Left ventricle myocardium inferior (tissue), 1 donor: ENCODE results near the gene PCNX1. TPM values are rescaled to one million over a fixed set of nuclear protein-coding genes. Genes with fewer than 3 reads are reported as not detected.

ENCODE experiments used
- DNase-seq: peaks from one replicate; pipeline ENCODE4 v3.0.0-alpha.2; 2020
- H3K27ac ChIP-seq: fragments of 200-600 bp; replicated peaks from 2 replicates; pipeline ENCODE4 v1.8.0; 2021
- H3K27me3 ChIP-seq: fragments of 200-600 bp; 2 replicates; pipeline ENCODE4 v1.8.0; 2021; ENCODE audit warnings: low read depth
- H3K36me3 ChIP-seq: fragments of 200-600 bp; 2 replicates; pipeline ENCODE4 v1.8.0; 2021
- H3K4me1 ChIP-seq: fragments of 200-600 bp; 2 replicates; pipeline ENCODE4 v1.8.0; 2021
- H3K4me3 ChIP-seq: fragments of 200-600 bp; 2 replicates; pipeline ENCODE4 v1.8.0; 2021; ENCODE audit warnings: mild to moderate bottlenecking, moderate library complexity
- H3K9me3 ChIP-seq: fragments of 200-600 bp; replicated peaks from 2 replicates; pipeline ENCODE4 v1.8.0; 2021
- intact Hi-C: fragments of 100-400 bp; cut with micrococcal nuclease; formaldehyde crosslinking; loops from one replicate; pipeline ENCODE4 v1.11.0; 2022
- total RNA-seq: library from RNA; stranded (reverse); fragmentation: NEBNext Ultra II Directional; extraction: Animal tissue kit (Norgen Biotek cat#: 25700); gene quantifications from one replicate; pipeline ENCODE4 v1.2.1, GENCODE V29; 2021
- TF ChIP-seq, protein P1 (sequence below): fragments of 200-600 bp; IDR thresholded peaks from 2 replicates; pipeline ENCODE4 v1.8.0; 2021; ENCODE audit warnings: antibody characterized with exemption, mild to moderate bottlenecking, borderline replicate concordance
- donor health status: DM: no; HTN: yes; CAD: no; lungs with severe emphysema.

The PCNX1 gene
- total RNA-seq, 1 donor from 2014 or later = 35.2 TPM

DNA sequence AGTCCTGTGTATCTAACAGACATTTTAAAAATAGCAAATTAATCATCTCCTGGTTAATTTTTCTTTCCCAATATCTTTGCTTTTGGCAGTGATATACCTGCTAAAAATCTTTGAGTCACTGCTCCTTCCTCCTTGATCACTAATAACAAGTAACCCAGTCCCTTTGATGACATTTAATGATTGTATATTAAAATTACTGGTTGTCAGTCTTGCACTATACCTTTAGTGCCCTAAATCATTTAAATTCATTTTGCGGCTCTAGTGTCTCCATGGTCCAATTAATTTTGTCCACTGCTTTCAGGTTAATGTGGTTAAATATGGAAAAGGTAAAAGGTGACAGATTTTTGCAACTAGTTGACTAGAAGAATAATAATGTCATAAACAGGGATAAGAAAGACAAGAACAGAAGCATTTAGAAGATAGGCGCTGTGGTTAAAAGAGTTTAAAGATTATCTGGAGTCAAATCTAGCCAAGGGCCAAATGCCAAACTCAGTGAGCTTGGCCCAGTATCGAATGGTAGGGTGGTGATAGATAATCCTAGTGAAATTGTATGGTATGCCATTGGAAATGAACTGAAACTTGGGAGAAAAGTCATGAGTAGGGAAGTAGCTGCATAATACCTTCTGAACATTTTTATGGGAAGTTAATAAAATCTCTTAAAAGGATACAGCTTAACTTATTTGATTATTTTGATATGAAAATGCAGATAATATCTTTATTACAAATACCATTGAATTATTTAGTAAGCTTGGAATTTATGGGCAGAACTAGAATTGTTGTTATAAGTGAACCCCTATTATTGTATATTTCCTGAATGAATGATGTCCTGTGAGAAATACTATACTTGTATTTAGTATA, 115.0 kb downstream of the PCNX1 start:
- TF ChIP-seq, protein P1, sequence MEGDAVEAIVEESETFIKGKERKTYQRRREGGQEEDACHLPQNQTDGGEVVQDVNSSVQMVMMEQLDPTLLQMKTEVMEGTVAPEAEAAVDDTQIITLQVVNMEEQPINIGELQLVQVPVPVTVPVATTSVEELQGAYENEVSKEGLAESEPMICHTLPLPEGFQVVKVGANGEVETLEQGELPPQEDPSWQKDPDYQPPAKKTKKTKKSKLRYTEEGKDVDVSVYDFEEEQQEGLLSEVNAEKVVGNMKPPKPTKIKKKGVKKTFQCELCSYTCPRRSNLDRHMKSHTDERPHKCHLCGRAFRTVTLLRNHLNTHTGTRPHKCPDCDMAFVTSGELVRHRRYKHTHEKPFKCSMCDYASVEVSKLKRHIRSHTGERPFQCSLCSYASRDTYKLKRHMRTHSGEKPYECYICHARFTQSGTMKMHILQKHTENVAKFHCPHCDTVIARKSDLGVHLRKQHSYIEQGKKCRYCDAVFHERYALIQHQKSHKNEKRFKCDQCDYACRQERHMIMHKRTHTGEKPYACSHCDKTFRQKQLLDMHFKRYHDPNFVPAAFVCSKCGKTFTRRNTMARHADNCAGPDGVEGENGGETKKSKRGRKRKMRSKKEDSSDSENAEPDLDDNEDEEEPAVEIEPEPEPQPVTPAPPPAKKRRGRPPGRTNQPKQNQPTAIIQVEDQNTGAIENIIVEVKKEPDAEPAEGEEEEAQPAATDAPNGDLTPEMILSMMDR = no peak
- Histone ChIP-seq H3K36me3 (peaks cover 57% of the 10 kb centered on the region), H3K4me3 (no peak overlapping the region), H3K27ac (no peak overlapping the region), H3K27me3 (no peaks in the 10 kb centered on the region), H3K9me3 (peaks cover 13% of the 10 kb centered on the region), H3K4me1 (no peaks in the 10 kb centered on the region)
- intact Hi-C loops = no loop called here
- DNase-seq = no peak

GRCh38 chr14:71022939-71023338, 115.7 kb downstream of the PCNX1 start:
- Histone ChIP-seq H3K9me3 (peaks cover 13% of the 10 kb centered on the region), H3K27me3 (no peaks in the 10 kb centered on the region), H3K4me1 (no peaks in the 10 kb centered on the region), H3K36me3 (peaks cover 64% of the 10 kb centered on the region), H3K27ac (no peak overlapping the region), H3K4me3 (no peak overlapping the region)
- intact Hi-C loops = no loop called here
- no peak for DNase-seq
- TF ChIP-seq, protein P1 = no peak

DNA sequence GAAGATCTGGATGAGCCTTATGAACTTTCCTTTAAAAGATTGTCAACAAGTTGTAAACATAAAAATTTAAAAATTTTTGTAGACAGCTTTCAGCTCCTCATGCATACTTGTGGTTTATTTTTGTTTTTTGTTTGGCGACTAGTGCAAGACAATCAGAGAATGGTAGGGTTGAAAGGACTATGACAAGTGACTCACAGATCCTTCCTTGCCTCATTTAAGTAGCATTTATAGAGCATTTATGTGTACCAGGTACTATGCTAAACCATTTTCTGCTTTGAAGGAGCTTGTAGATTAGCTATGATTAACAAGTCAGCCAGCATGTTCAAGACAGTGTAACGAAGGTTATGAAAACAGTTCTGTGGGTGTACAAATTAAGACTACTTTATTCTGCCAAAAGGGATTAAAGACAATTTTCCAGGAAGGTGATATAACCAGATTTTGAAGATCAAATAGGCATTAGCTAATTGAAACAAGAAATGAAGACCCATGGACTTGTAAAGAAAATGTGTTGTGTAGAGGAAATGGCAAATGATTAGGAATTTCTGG, 122.0 kb downstream of the PCNX1 start:
- H3K27ac ChIP-seq = no peak overlapping the region
- intact Hi-C loops = no loop called here

GRCh38 chr14:71031000-71031399, 123.7 kb downstream of the PCNX1 start:
- TF ChIP-seq, protein P1 = no peak
- Histone ChIP-seq H3K36me3 (peaks cover 90% of the 10 kb centered on the region), H3K27me3 (no peaks in the 10 kb centered on the region), H3K4me1 (no peaks in the 10 kb centered on the region), H3K27ac (no peak overlapping the region), H3K4me3 (no peak overlapping the region), H3K9me3 (no peaks in the 10 kb centered on the region)
- no peak for DNase-seq
- intact Hi-C loops = no loop called here

More for the DNA sequence above, 122.0 kb downstream of the PCNX1 start:
- Histone ChIP-seq H3K9me3 (no peaks in the 10 kb centered on the region), H3K36me3 (peaks cover 90% of the 10 kb centered on the region), H3K4me3 (no peak overlapping the region), H3K27me3 (no peaks in the 10 kb centered on the region), H3K4me1 (no peaks in the 10 kb centered on the region)
- TF ChIP-seq, protein P1 = no peak
- DNase-seq = no peak

- H3K9me3 ChIP-seq = peaks cover 24% of the 10 kb centered on the region
- H3K27ac ChIP-seq = no peak overlapping the region
- TF ChIP-seq, protein P1 = no peak
- no peak overlapping the region for H3K4me3 ChIP-seq
- intact Hi-C loops = no loop called here
- no peak for DNase-seq
- H3K27me3 ChIP-seq = no peaks in the 10 kb centered on the region
- H3K4me1 ChIP-seq = no peaks in the 10 kb centered on the region
- H3K36me3 ChIP-seq = peaks cover 77% of the 10 kb centered on the region
Observed at GRCh38 chr14:71036433-71036832, 129.2 kb downstream of the PCNX1 start.
